Activated T-helper 1 cell treated with Interleukin-2 at 50 U/mL for 16 hours (primary cell): ENCODE data around the gene GEMIN5.
"Not testable (repeated sequence)": the region's sequence is repeated elsewhere in the genome, so short reads cannot be mapped to it uniquely, and the experiment has no call there.

ENCODE experiments used
- DNase-seq: peaks from one replicate; pipeline ENCODE4 v3.0.0-alpha.2; 2020; ENCODE audit warnings: low read depth

The GEMIN5 gene

GRCh38 chr5:154944716-154945115 is 6.7 kb upstream of the GEMIN5 start:
- DNase-seq, result no peak

- DNase-seq, result no peak
Measured at GRCh38 chr5:154943527-154943926, 5.5 kb upstream of the GEMIN5 start.

GRCh38 chr5:154940772-154941620 is 3.0 kb upstream of the GEMIN5 start, which contains the start of gene MRPL22:
TSS of gene MRPL22 (plus strand) at chr5:154941073. CDS start at chr5:154941111, 38 bp downstream.
- DNase-seq, result peak; percentile 90

GRCh38 chr5:154940375-154940771 is 2.4 kb upstream of the GEMIN5 start:
- no peak for DNase-seq

GRCh38 chr5:154939387-154939786 is 1.4 kb upstream of the GEMIN5 start:
- DNase-seq, result not testable (repeated sequence)

- no peak for DNase-seq
Measured at GRCh38 chr5:154937186-154937717, 759 bp downstream of the GEMIN5 start.

GRCh38 chr5:154934881-154935280 is 3.1 kb downstream of the GEMIN5 start:
- DNase-seq, result no peak

- DNase-seq, result no peak
Measured at GRCh38 chr5:154933537-154933936, 4.5 kb downstream of the GEMIN5 start.

- DNase-seq, result no peak
Measured at GRCh38 chr5:154923441-154924430, 14.3 kb downstream of the GEMIN5 start.

GRCh38 chr5:154917757-154918156 is 20.3 kb downstream of the GEMIN5 start:
- DNase-seq, result no peak

- DNase-seq, result no peak
Measured at GRCh38 chr5:154916874-154917273, 21.1 kb downstream of the GEMIN5 start.

GRCh38 chr5:154905601-154906000 is 32.4 kb downstream of the GEMIN5 start:
- DNase-seq, result not testable (repeated sequence)

- no peak for DNase-seq
Measured at GRCh38 chr5:154901913-154902312, 36.1 kb downstream of the GEMIN5 start.

- no peak for DNase-seq
Measured at GRCh38 chr5:154901276-154901675, 36.7 kb downstream of the GEMIN5 start.

GRCh38 chr5:154900066-154900465 is 37.9 kb downstream of the GEMIN5 start:
- no peak for DNase-seq

GRCh38 chr5:154899151-154899816 is 38.7 kb downstream of the GEMIN5 start:
- DNase-seq, result no peak

- no peak for DNase-seq
Measured at GRCh38 chr5:154898210-154898609, 39.8 kb downstream of the GEMIN5 start.

GRCh38 chr5:154896562-154897165 is 41.3 kb downstream of the GEMIN5 start:
- no peak for DNase-seq

- DNase-seq, result no peak
Measured at GRCh38 chr5:154895606-154896561, 42.1 kb downstream of the GEMIN5 start.

GRCh38 chr5:154893381-154893780 is 44.6 kb downstream of the GEMIN5 start:
- DNase-seq, result no peak
